ENCODE results near the gene FLII.
A peak's percentile ranks its signal among the peaks of the same experiment; 100 is the strongest.

FLII gene

GRCh38 chr17:18245038-18245776, 13.3 kb downstream of the FLII start:
- DNase-seq (ENCODE audit: low read depth, low spot score): no peak

- no peak for DNase-seq (ENCODE audit: low read depth, low spot score)
Observed at GRCh38 chr17:18241229-18241871, 17.2 kb downstream of the FLII start.

- no peak for DNase-seq (ENCODE audit: low read depth, low spot score)
Observed at GRCh38 chr17:18240449-18240848, 18.1 kb downstream of the FLII start.

GRCh38 chr17:18238299-18238698, 20.2 kb downstream of the FLII start:
- DNase-seq (ENCODE audit: low read depth, low spot score): no peak

- DNase-seq (ENCODE audit: low read depth, low spot score): no peak
Observed at GRCh38 chr17:18237461-18237860, 21.1 kb downstream of the FLII start.

- DNase-seq (ENCODE audit: low read depth, low spot score): no peak
Observed at GRCh38 chr17:18236494-18236893, 22.0 kb downstream of the FLII start.

- DNase-seq (ENCODE audit: low read depth, low spot score): no peak
Observed at GRCh38 chr17:18235743-18236256, 22.7 kb downstream of the FLII start.

GRCh38 chr17:18234853-18235380, 23.6 kb downstream of the FLII start:
- DNase-seq (ENCODE audit: low read depth, low spot score): no peak

- no peak for DNase-seq (ENCODE audit: low read depth, low spot score)
Observed at GRCh38 chr17:18233803-18234518, 24.6 kb downstream of the FLII start.

GRCh38 chr17:18231164-18231563, 27.4 kb downstream of the FLII start:
- no peak for DNase-seq (ENCODE audit: low read depth, low spot score)

GRCh38 chr17:18230288-18231141, 28.0 kb downstream of the FLII start:
- DNase-seq (ENCODE audit: low read depth, low spot score): no peak

GRCh38 chr17:18229771-18230170, 28.8 kb downstream of the FLII start:
- DNase-seq (ENCODE audit: low read depth, low spot score): no peak

- no peak for DNase-seq (ENCODE audit: low read depth, low spot score)
Observed at GRCh38 chr17:18229254-18229653, 29.3 kb downstream of the FLII start.

GRCh38 chr17:18228176-18228682, 30.3 kb downstream of the FLII start:
- DNase-seq (ENCODE audit: low read depth, low spot score): no peak

- DNase-seq (ENCODE audit: low read depth, low spot score): no peak
Observed at GRCh38 chr17:18227635-18228034, 30.9 kb downstream of the FLII start.

GRCh38 chr17:18226284-18226945, 32.1 kb downstream of the FLII start:
- no peak for DNase-seq (ENCODE audit: low read depth, low spot score)

GRCh38 chr17:18225642-18226283, 32.8 kb downstream of the FLII start:
- DNase-seq (ENCODE audit: low read depth, low spot score): no peak

- no peak for DNase-seq (ENCODE audit: low read depth, low spot score)
Observed at GRCh38 chr17:18225121-18225641, 33.4 kb downstream of the FLII start, which contains the start of gene LLGL1. LLGL1 (plus strand) TSS chr17:18225635; CDS start chr17:18225683, 48 bp downstream.

GRCh38 chr17:18224387-18225120, 34.0 kb downstream of the FLII start:
- DNase-seq (ENCODE audit: low read depth, low spot score): peak; percentile 94

Data from iPS DF 19.7 (cell line).